ENCODE results near the gene KCTD15. TPM values are rescaled to one million over a fixed set of nuclear protein-coding genes. Genes with fewer than 3 reads are reported as not detected.

Gene KCTD15
- total and polyA plus RNA-seq, 4 donors: 0.89 to 13.8 (median 8.1) TPM

DNA sequence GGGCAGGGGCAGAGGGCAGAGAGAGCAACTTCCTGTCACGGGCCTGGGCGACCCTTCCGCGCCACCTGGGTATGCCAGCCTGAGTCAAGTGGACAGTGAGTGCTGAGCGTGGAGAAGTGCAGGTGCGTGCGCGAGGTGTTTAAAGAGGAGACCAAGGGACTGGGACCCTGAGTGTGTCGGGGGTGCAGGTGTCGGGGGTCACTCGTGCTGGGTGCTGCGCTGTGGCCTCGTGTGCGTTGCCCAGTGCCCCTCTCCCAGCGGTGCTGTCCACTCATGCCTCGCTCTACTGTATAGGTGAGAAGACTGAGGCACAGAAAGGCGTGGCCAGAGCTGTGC, 18.9 kb upstream of the KCTD15 start:
- Histone ChIP-seq H3K27me3 (ENCODE audit: control insufficient read depth in 4 of 4, insufficient read depth in 4 of 4, low read length in 3 of 4) (peaks cover 0 to 4% (median 0%) of the 10 kb centered on the region in 4 donors), H3K4me1 (ENCODE audit: control insufficient read depth in 4 of 4, insufficient read depth in 4 of 4, low read length in 3 of 4) (peaks cover 0 to 16% (median 5%) of the 10 kb centered on the region in 4 donors), H3K27ac (ENCODE audit: low read depth in 1 of 2, low read length in 2 of 2) (no peak overlapping the region), H3K4me3 (ENCODE audit: low read depth in 1 of 3, low read length in 3 of 3) (no peak overlapping the region), H3K9me3 (ENCODE audit: control insufficient read depth in 4 of 4, low read length in 3 of 4) (no peaks in the 10 kb centered on the region), H3K9ac (ENCODE audit: low read depth in 1 of 2, low read length in 2 of 2) (no peak overlapping the region), H3K36me3 (ENCODE audit: control insufficient read depth in 4 of 4, insufficient read depth in 3 of 4, low read depth in 1 of 4, low read length in 3 of 4) (no peaks in the 10 kb centered on the region)
- no peak for DNase-seq (ENCODE audit: low spot score)
- TF ChIP-seq NR2F2 (IDR thresholded peaks at IDR 0.05): no peak
- no peak for TF ChIP-seq SP1 (IDR thresholded peaks at IDR 0.05)
- no peak for TF ChIP-seq HNF4G (IDR thresholded peaks at IDR 0.05)
- TF ChIP-seq, protein P1, sequence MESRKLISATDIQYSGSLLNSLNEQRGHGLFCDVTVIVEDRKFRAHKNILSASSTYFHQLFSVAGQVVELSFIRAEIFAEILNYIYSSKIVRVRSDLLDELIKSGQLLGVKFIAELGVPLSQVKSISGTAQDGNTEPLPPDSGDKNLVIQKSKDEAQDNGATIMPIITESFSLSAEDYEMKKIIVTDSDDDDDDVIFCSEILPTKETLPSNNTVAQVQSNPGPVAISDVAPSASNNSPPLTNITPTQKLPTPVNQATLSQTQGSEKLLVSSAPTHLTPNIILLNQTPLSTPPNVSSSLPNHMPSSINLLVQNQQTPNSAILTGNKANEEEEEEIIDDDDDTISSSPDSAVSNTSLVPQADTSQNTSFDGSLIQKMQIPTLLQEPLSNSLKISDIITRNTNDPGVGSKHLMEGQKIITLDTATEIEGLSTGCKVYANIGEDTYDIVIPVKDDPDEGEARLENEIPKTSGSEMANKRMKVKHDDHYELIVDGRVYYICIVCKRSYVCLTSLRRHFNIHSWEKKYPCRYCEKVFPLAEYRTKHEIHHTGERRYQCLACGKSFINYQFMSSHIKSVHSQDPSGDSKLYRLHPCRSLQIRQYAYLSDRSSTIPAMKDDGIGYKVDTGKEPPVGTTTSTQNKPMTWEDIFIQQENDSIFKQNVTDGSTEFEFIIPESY (IDR thresholded peaks at IDR 0.05): no peak
- TF ChIP-seq GABPA (IDR thresholded peaks at IDR 0.05 in 1 of 2, conservative IDR thresholded peaks at IDR 0.05 in 1 of 2): no peak
- TF ChIP-seq EGR1 (IDR thresholded peaks at IDR 0.05; ENCODE audit: low read depth in 2 of 2): no peak
- no peak for TF ChIP-seq RAD21 (IDR thresholded peaks at IDR 0.05)
- TF ChIP-seq JUND (IDR thresholded peaks at IDR 0.05): no peak
- TF ChIP-seq, protein P2, sequence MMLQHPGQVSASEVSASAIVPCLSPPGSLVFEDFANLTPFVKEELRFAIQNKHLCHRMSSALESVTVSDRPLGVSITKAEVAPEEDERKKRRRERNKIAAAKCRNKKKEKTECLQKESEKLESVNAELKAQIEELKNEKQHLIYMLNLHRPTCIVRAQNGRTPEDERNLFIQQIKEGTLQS (IDR thresholded peaks at IDR 0.05): no peak
- TF ChIP-seq, protein P3, sequence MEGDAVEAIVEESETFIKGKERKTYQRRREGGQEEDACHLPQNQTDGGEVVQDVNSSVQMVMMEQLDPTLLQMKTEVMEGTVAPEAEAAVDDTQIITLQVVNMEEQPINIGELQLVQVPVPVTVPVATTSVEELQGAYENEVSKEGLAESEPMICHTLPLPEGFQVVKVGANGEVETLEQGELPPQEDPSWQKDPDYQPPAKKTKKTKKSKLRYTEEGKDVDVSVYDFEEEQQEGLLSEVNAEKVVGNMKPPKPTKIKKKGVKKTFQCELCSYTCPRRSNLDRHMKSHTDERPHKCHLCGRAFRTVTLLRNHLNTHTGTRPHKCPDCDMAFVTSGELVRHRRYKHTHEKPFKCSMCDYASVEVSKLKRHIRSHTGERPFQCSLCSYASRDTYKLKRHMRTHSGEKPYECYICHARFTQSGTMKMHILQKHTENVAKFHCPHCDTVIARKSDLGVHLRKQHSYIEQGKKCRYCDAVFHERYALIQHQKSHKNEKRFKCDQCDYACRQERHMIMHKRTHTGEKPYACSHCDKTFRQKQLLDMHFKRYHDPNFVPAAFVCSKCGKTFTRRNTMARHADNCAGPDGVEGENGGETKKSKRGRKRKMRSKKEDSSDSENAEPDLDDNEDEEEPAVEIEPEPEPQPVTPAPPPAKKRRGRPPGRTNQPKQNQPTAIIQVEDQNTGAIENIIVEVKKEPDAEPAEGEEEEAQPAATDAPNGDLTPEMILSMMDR (IDR thresholded peaks at IDR 0.05; ENCODE audit: low read depth, low read length, missing input control): no peak
- TF ChIP-seq, protein P4, sequence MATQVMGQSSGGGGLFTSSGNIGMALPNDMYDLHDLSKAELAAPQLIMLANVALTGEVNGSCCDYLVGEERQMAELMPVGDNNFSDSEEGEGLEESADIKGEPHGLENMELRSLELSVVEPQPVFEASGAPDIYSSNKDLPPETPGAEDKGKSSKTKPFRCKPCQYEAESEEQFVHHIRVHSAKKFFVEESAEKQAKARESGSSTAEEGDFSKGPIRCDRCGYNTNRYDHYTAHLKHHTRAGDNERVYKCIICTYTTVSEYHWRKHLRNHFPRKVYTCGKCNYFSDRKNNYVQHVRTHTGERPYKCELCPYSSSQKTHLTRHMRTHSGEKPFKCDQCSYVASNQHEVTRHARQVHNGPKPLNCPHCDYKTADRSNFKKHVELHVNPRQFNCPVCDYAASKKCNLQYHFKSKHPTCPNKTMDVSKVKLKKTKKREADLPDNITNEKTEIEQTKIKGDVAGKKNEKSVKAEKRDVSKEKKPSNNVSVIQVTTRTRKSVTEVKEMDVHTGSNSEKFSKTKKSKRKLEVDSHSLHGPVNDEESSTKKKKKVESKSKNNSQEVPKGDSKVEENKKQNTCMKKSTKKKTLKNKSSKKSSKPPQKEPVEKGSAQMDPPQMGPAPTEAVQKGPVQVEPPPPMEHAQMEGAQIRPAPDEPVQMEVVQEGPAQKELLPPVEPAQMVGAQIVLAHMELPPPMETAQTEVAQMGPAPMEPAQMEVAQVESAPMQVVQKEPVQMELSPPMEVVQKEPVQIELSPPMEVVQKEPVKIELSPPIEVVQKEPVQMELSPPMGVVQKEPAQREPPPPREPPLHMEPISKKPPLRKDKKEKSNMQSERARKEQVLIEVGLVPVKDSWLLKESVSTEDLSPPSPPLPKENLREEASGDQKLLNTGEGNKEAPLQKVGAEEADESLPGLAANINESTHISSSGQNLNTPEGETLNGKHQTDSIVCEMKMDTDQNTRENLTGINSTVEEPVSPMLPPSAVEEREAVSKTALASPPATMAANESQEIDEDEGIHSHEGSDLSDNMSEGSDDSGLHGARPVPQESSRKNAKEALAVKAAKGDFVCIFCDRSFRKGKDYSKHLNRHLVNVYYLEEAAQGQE (IDR thresholded peaks at IDR 0.05): no peak
- TF ChIP-seq, protein P5, sequence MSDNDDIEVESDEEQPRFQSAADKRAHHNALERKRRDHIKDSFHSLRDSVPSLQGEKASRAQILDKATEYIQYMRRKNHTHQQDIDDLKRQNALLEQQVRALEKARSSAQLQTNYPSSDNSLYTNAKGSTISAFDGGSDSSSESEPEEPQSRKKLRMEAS (IDR thresholded peaks at IDR 0.05): no peak
- no peak for TF ChIP-seq FOXA2 (IDR thresholded peaks at IDR 0.05)
- TF ChIP-seq FOXA1 (IDR thresholded peaks at IDR 0.05): no peak
- WGBS: 51% methylated on average over 17 of the region's 17 CpGs

DNA sequence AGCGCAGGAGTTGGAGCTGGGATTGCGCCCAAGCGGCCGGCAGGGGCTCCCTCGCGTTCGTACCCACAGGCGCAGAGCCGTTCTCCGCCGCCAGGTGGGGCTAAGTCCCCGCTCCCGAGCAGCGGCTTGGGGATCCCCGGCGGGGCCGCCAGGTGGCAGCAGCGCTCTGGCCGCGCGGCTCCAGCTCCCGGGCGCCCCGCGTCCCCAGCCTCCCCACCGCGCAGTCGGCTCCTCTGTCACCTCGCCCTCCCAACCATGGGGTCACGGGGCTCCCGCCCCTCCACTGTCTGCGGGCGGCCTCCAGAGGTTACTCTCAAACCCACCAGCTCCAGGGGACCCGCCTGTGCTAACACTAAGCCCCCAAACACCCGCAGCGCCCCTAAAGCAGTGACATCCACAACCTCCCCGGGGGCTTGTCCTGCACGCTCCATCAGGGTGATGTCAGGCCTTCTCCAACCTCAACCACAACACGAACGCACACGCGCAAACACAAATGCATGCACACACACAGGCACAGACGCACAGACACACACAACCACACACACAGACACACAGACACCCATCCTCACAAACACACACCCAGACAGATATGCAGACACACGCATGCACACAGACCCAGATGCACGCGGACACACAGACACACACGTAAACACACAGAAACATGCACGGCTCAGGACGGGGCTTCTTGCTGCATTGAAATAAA, 18.4 kb upstream of the KCTD15 start:
- peak; percentile 92 for DNase-seq (ENCODE audit: low spot score)
- Histone ChIP-seq H3K27me3 (ENCODE audit: control insufficient read depth in 4 of 4, insufficient read depth in 4 of 4, low read length in 3 of 4) (peaks cover 0 to 4% (median 0%) of the 10 kb centered on the region in 4 donors), H3K4me3 (ENCODE audit: low read depth in 1 of 3, low read length in 3 of 3) (no peak overlapping the region), H3K36me3 (ENCODE audit: control insufficient read depth in 4 of 4, insufficient read depth in 3 of 4, low read depth in 1 of 4, low read length in 3 of 4) (no peaks in the 10 kb centered on the region), H3K9ac (ENCODE audit: low read depth in 1 of 2, low read length in 2 of 2) (no peak overlapping the region), H3K4me1 (ENCODE audit: control insufficient read depth in 4 of 4, insufficient read depth in 4 of 4, low read length in 3 of 4) (peaks cover 0 to 16% (median 5%) of the 10 kb centered on the region in 4 donors), H3K9me3 (ENCODE audit: control insufficient read depth in 4 of 4, low read length in 3 of 4) (no peaks in the 10 kb centered on the region), H3K27ac (ENCODE audit: low read depth in 1 of 2, low read length in 2 of 2) (no peak overlapping the region)
- TF ChIP-seq, protein P3 (IDR thresholded peaks at IDR 0.05; ENCODE audit: low read depth, low read length, missing input control): peak; percentile 100
- no peak for TF ChIP-seq FOXA2 (IDR thresholded peaks at IDR 0.05)
- no peak for TF ChIP-seq RXRA (IDR thresholded peaks at IDR 0.05)
- peak; percentile 90 to 93 for TF ChIP-seq RAD21 (IDR thresholded peaks at IDR 0.05)
- TF ChIP-seq HNF4A (conservative IDR thresholded peaks at IDR 0.05): no peak
- TF ChIP-seq EGR1 (IDR thresholded peaks at IDR 0.05; ENCODE audit: low read depth in 2 of 2): no peak
- 17% methylated on average over 49 of the region's 49 CpGs for WGBS
